SU-DHL-6 (cell line): ENCODE results near the gene SWT1.

ENCODE experiments used
- H2AFZ ChIP-seq: fragments of 200-600 bp; sonication (generic); 2 replicates; pipeline ENCODE4 v1.6.1; 2014; ENCODE audit warnings: low read depth, mild to moderate bottlenecking, moderate library complexity, mixed read lengths, antibody characterized with exemption, low read length; ENCODE audit not compliant: severe bottlenecking
- H3F3A ChIP-seq: fragments of 200-600 bp; shearing (Covaris generic); 2 replicates; pipeline ENCODE4 v1.6.0; 2016; ENCODE audit warnings: antibody characterized with exemption, mild to moderate bottlenecking; ENCODE audit not compliant: insufficient read depth
- H3K27ac ChIP-seq: fragments of 200-600 bp; sonication (generic); 2 replicates; pipeline ENCODE4 v1.5.1; 2016; ENCODE audit warnings: low read depth, mild to moderate bottlenecking, low read length, moderate library complexity, mixed read lengths
- H3K27me3 ChIP-seq: fragments of 200-600 bp; sonication (generic), shearing (Covaris generic); 2 replicates; pipeline ENCODE4 v1.6.0; 2014; ENCODE audit warnings: mild to moderate bottlenecking, low read length
- H3K36me3 ChIP-seq: fragments of 200-600 bp; sonication (generic); 2 replicates; pipeline ENCODE4 v1.6.1; 2014; ENCODE audit warnings: mild to moderate bottlenecking, low read length, mixed read lengths
- H3K4me2 ChIP-seq: fragments of 300-600, 200-600 bp; shearing (Covaris generic), sonication (generic); 2 replicates; pipeline ENCODE4 v1.6.0; 2014; ENCODE audit warnings: low read length, low read depth, mild to moderate bottlenecking; ENCODE audit not compliant: poor library complexity, severe bottlenecking
- H3K4me3 ChIP-seq: fragments of 200-600 bp; sonication (generic); 2 replicates; pipeline ENCODE4 v1.5.1; 2014; ENCODE audit warnings: antibody characterized with exemption, low read length, mild to moderate bottlenecking, mixed read lengths; ENCODE audit not compliant: insufficient read depth, poor library complexity, severe bottlenecking
- H3K79me2 ChIP-seq: fragments of 200-600 bp; sonication (generic); 2 replicates; pipeline ENCODE4 v1.6.1; 2014; ENCODE audit warnings: mild to moderate bottlenecking, low read length, moderate library complexity; ENCODE audit not compliant: insufficient read depth
- H3K9ac ChIP-seq: fragments of 200-600 bp; sonication (generic); 2 replicates; pipeline ENCODE4 v1.7.0; 2014; ENCODE audit warnings: mild to moderate bottlenecking, low read length
- H3K9me2 ChIP-seq: fragments of 200-600 bp; sonication (generic); replicated peaks from 2 replicates; pipeline ENCODE4 v1.6.1; 2014; ENCODE audit warnings: low read length; ENCODE audit not compliant: insufficient read depth
- H3K9me3 ChIP-seq: fragments of 200-600 bp; sonication (generic); 2 replicates; pipeline ENCODE4 v1.6.1; 2014; ENCODE audit warnings: low read length, mixed read lengths; ENCODE audit not compliant: insufficient read depth
- H4K20me1 ChIP-seq: fragments of 200-600 bp; sonication (generic); 2 replicates; pipeline ENCODE4 v1.6.1; 2014; ENCODE audit warnings: low read depth, mild to moderate bottlenecking, antibody characterized with exemption, low read length, moderate library complexity, mixed read lengths
- EZH2phosphoT487 ChIP-seq: fragments of 200-600 bp; sonication (generic), shearing (Covaris generic); conservative IDR thresholded peaks from 2 replicates; pipeline ENCODE4 v1.6.1; 2018; ENCODE audit warnings: mild to moderate bottlenecking, antibody characterized with exemption, low read length, moderate library complexity, mixed read lengths
- TF ChIP-seq, protein P1 (sequence below): fragments of 200-600 bp; sonication (generic); IDR thresholded peaks from one replicate; pipeline ENCODE4 v1.5.1; 2017; ENCODE audit warnings: antibody characterized with exemption, mild to moderate bottlenecking, low read length, moderate library complexity; ENCODE audit not compliant: insufficient read depth, poor library complexity, severe bottlenecking

The SWT1 gene

DNA sequence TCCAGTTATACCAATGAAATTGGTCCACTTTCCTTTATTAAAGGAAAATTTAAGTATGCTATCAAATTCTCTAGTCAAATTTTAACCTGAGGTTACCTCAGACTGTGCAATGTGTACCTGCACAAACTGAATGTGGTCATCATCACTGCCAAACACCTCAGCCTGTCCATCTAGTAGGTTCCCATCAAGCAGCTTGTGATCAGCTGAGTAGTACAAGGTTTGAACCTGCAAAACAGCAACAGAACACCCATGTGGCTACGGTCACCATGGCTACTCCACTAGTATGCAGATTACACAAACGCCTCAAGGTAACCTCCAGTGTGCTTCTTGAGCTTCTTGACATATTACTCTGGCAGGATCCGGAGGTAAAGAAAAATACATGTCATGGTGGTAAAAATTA is 148.5 kb downstream of the SWT1 start:
- Histone ChIP-seq H3F3A (no peaks in the 10 kb centered on the region), H3K4me2 (no peak overlapping the region), H4K20me1 (peaks cover 21% of the 10 kb centered on the region), H3K4me3 (no peak overlapping the region), H3K79me2 (peaks cover 25% of the 10 kb centered on the region), H3K9ac (no peak overlapping the region), H2AFZ (no peak overlapping the region), H3K27me3 (no peaks in the 10 kb centered on the region), H3K9me3 (no peaks in the 10 kb centered on the region), H3K9me2 (no peaks in the 10 kb centered on the region), H3K36me3 (peaks cover 94% of the 10 kb centered on the region), H3K27ac (no peak overlapping the region)
- TF ChIP-seq, protein P1, sequence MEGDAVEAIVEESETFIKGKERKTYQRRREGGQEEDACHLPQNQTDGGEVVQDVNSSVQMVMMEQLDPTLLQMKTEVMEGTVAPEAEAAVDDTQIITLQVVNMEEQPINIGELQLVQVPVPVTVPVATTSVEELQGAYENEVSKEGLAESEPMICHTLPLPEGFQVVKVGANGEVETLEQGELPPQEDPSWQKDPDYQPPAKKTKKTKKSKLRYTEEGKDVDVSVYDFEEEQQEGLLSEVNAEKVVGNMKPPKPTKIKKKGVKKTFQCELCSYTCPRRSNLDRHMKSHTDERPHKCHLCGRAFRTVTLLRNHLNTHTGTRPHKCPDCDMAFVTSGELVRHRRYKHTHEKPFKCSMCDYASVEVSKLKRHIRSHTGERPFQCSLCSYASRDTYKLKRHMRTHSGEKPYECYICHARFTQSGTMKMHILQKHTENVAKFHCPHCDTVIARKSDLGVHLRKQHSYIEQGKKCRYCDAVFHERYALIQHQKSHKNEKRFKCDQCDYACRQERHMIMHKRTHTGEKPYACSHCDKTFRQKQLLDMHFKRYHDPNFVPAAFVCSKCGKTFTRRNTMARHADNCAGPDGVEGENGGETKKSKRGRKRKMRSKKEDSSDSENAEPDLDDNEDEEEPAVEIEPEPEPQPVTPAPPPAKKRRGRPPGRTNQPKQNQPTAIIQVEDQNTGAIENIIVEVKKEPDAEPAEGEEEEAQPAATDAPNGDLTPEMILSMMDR = no peak
- TF ChIP-seq EZH2phosphoT487 = no peak

DNA sequence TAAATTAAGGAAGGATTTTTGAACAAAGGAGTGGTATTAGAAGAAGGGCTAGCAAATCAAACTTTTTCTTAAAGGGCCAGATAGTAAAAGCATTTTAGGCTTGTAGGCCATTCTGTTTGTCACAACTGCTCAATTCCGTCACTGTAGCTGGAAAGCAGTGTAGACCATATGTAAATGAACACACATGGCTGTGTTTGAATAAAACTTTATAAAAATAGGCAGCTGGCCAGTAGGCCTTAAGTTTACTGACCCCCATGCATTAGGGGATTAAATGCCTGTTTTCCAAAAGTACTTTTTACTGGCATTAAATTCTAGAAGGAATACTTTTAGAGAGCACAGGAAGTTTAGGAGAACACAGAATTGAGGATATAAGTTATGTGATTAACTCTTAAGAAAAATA is 151.2 kb downstream of the SWT1 start:
- H3K27ac ChIP-seq = no peak overlapping the region

DNA sequence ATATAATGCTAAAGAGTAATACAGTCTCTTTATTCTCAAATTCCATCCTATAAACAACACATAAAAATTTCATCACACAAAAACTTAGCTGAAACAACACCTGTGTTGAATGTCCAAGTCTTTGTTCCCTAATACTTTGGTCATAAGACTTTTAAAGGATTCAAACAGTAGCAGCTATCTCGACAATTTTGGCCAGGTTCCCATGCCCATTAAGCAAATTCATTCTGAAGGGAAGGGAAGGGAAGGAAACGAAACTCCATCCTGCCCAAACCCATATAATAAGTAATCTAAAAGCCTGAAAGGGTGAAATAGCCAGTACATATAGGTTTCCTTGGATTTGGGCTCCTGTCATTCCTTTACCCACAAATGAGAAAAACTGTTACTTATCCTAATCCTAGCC is 152.6 kb downstream of the SWT1 start:
- no peak for TF ChIP-seq EZH2phosphoT487
- TF ChIP-seq, protein P1 = no peak
- H3K4me3 ChIP-seq = no peak overlapping the region
- H3F3A ChIP-seq = no peaks in the 10 kb centered on the region
- no peak overlapping the region for H3K9ac ChIP-seq
- H3K36me3 ChIP-seq = peaks cover 65% of the 10 kb centered on the region
- no peaks in the 10 kb centered on the region for H3K9me3 ChIP-seq
- peaks cover 48% of the 10 kb centered on the region for H4K20me1 ChIP-seq
- no peaks in the 10 kb centered on the region for H3K9me2 ChIP-seq
- H3K4me2 ChIP-seq = no peak overlapping the region
- H3K27ac ChIP-seq = no peak overlapping the region
- no peaks in the 10 kb centered on the region for H3K27me3 ChIP-seq
- peaks cover 66% of the 10 kb centered on the region for H3K79me2 ChIP-seq
- H2AFZ ChIP-seq = no peak overlapping the region

More for the DNA sequence above, 151.2 kb downstream of the SWT1 start:
- Histone ChIP-seq H3K36me3 (peaks cover 79% of the 10 kb centered on the region), H3K9ac (no peak overlapping the region), H3K9me2 (no peaks in the 10 kb centered on the region), H3K9me3 (no peaks in the 10 kb centered on the region), H3F3A (no peaks in the 10 kb centered on the region), H3K27me3 (no peaks in the 10 kb centered on the region), H3K4me3 (no peak overlapping the region), H3K4me2 (no peak overlapping the region), H4K20me1 (peaks cover 34% of the 10 kb centered on the region), H3K79me2 (peaks cover 52% of the 10 kb centered on the region), H2AFZ (no peak overlapping the region)
- TF ChIP-seq EZH2phosphoT487 = no peak
- TF ChIP-seq, protein P1 = no peak
